GM06990 (cell line): ENCODE results near the gene SOAT2.

ENCODE experiments used
- DNase-seq: peaks from one replicate; pipeline ENCODE4 v3.0.0-alpha.2; 2011; ENCODE audit not compliant: insufficient read length; ENCODE audit errors: extremely low read depth
- H3K27me3 ChIP-seq: replicated peaks from 2 replicates; pipeline ENCODE4 v1.6.0; 2011; ENCODE audit warnings: low read length; ENCODE audit not compliant: control insufficient read depth, insufficient read depth
- H3K36me3 ChIP-seq: 2 replicates; pipeline ENCODE4 v1.5.1; 2011; ENCODE audit warnings: low read length; ENCODE audit not compliant: control insufficient read depth, insufficient read depth
- H3K4me3 ChIP-seq: replicated peaks from 2 replicates; pipeline ENCODE4 v1.5.1; 2011; ENCODE audit warnings: low read depth, mild to moderate bottlenecking, control low read depth, low read length
- TF ChIP-seq, protein P1 (sequence below): IDR thresholded peaks from 2 replicates; pipeline ENCODE4 v1.5.1; 2011; ENCODE audit warnings: low read length, control low read depth, mild to moderate bottlenecking, inconsistent platforms; ENCODE audit not compliant: insufficient read depth, poor library complexity, severe bottlenecking

SOAT2 gene

DNA sequence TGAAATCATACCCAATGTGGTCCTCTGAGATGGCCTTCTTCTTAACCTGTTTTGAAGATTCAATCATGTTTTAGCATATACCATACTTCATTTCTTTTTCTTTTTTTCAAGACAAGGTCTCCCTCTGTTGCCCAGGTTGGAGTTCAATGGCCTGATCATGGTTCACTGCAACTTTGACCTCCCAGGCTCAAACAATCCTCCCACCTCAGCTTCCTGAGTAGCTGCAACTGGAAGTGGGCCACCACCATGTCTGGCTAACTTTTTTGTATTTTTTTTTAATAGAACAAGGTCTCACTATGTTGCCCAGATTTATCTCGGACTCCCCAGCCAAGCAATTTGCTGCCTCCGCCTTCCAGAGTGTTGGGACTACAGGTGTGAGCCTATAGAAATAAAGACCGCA, 30.4 kb downstream of the SOAT2 start:
- DNase-seq: no peak
- no peaks in the 10 kb centered on the region for H3K36me3 ChIP-seq
- no peak overlapping the region for H3K4me3 ChIP-seq
- no peaks in the 10 kb centered on the region for H3K27me3 ChIP-seq
- TF ChIP-seq, protein P1, sequence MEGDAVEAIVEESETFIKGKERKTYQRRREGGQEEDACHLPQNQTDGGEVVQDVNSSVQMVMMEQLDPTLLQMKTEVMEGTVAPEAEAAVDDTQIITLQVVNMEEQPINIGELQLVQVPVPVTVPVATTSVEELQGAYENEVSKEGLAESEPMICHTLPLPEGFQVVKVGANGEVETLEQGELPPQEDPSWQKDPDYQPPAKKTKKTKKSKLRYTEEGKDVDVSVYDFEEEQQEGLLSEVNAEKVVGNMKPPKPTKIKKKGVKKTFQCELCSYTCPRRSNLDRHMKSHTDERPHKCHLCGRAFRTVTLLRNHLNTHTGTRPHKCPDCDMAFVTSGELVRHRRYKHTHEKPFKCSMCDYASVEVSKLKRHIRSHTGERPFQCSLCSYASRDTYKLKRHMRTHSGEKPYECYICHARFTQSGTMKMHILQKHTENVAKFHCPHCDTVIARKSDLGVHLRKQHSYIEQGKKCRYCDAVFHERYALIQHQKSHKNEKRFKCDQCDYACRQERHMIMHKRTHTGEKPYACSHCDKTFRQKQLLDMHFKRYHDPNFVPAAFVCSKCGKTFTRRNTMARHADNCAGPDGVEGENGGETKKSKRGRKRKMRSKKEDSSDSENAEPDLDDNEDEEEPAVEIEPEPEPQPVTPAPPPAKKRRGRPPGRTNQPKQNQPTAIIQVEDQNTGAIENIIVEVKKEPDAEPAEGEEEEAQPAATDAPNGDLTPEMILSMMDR: no peak

DNA sequence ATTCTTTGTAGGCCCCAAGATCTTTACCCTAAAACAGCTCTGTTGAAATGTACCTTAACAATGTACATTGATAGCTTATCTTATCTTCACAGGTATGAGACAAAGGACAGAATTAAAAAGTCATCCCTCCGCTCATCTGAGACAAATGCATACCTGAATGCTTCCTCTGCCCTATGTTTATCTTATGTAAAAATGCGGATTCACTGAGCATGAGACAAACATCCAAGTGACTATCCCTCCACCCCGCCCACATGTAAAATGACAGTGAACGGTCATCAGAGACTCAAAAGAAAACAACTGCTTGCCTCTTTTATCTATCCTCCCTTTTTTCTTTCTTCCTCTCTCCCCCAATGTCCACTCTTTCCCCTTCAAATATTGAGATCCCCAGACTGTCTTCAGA, 40.1 kb downstream of the SOAT2 start:
- Histone ChIP-seq H3K36me3 (no peaks in the 10 kb centered on the region), H3K4me3 (no peak overlapping the region), H3K27me3 (no peaks in the 10 kb centered on the region)
- no peak for DNase-seq
- TF ChIP-seq, protein P1: no peak

DNA sequence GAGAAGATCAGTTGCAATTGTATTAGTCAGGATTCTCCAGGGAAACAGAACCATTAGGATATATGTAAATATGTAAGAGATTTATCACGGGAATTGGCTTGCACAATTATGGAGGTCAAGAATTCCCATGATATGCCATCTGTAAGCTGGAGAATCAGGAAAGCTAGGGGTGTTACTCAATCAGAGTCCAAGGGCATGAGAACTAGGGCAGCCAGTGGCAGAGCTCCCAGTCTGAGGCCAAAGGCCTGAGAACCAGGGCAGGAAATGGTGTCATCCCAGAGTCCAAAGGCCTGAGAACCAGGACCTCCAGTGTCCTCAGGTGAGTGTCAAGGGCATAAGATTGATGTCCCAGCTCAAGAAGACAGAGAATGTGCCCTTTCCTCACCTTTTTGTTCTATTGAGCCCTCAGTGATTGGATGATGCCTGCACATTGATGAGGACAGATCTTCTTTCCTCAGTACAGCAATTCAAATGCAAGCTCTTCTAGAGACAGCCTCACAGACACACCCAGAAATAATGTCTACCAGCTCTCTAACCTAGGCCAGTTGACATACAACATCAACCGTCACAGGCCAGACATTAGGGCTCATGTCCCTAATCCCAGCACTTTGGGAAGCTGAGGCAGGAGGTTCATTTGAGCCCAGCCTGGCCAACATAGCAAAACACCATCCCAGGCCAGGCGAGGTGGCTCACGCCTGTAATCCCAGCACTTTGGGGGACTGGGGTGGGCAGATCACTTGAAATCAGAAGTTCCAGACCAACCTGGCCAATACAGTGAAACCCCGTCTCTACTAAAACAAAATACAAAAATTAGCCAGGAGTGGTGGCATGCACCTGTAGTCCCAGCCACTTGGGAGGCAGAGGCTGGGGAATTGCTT, 42.3 kb downstream of the SOAT2 start:
- H3K27me3 ChIP-seq: no peaks in the 10 kb centered on the region
- DNase-seq: no peak
- TF ChIP-seq, protein P1: no peak
- H3K36me3 ChIP-seq: no peaks in the 10 kb centered on the region
- H3K4me3 ChIP-seq: no peak overlapping the region

DNA sequence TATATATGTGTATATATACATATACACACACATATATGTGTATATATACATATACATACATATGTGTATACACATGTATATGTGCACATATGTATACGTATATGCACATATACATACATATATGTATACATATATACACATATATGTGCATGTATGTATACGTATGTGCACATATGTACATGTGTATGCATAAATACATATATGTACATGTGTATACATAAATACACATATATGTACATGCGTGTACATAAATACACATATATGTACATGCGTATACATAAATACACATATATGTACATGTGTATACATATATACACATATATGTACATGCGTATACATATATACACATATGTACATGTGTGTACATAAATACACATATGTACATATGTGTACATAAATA, 43.9 kb downstream of the SOAT2 start:
- no peak overlapping the region for H3K4me3 ChIP-seq
- no peaks in the 10 kb centered on the region for H3K27me3 ChIP-seq
- H3K36me3 ChIP-seq: no peaks in the 10 kb centered on the region
- TF ChIP-seq, protein P1: no peak
- DNase-seq: no peak

DNA sequence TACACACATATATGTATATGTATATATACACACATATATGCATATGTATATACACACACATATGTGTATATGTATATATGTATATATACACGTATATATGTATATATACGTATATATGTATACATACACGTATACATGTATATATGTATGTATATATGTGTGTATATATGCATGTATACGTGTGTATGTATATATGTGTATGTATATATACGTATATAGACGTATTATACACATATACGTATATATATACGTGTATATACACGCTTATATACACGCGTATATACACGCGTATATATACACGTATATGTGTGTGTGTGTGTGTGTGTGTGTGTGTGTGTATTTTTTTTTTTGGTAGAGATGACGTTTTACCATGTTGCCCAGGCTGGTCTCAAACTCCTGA, 44.4 kb downstream of the SOAT2 start:
- no peak overlapping the region for H3K4me3 ChIP-seq
- H3K27me3 ChIP-seq: no peaks in the 10 kb centered on the region
- TF ChIP-seq, protein P1: no peak
- DNase-seq: no peak
- H3K36me3 ChIP-seq: no peaks in the 10 kb centered on the region

DNA sequence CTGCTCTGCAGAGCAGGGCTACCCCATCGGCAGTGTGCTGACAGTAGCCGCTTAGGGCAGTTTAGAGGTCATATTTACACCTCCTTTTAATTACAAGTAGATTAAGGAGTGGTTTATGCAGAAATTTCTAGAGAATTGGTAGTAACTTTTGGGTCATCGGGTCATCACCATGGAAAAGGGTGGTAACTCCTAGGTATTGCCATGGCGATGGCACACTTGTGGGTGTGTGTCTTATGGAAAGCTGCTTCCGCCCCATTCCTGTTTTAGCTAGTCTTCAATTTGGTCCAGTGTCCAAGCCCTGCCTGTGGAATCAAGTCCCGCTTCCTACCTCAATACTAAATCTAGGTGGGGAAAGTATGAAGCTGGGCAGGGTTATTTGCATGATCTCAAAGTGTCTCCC, 47.8 kb downstream of the SOAT2 start:
- no peaks in the 10 kb centered on the region for H3K36me3 ChIP-seq
- no peak overlapping the region for H3K4me3 ChIP-seq
- TF ChIP-seq, protein P1: no peak
- no peak for DNase-seq
- no peaks in the 10 kb centered on the region; the same call in 1 of the 2 replicates for H3K27me3 ChIP-seq
